HEK293T (cell line): ENCODE data around the gene FBXO8.
A peak's percentile ranks its signal among the peaks of the same experiment; 100 is the strongest.

ENCODE experiments used
- CTCF ChIA-PET: fragments of 350-600 bp; formaldehyde crosslinking; extraction: SDS; loops from one replicate; lab custom pipeline; 2021; ENCODE audit warnings: antibody characterized with exemption, inconsistent platforms; lab: Yijun Ruan, JAX
- POLR2A ChIA-PET: fragments of 350-600 bp; formaldehyde crosslinking; extraction: SDS; loops from one replicate; lab custom pipeline; 2020; ENCODE audit warnings: antibody characterized with exemption, inconsistent platforms; lab: Yijun Ruan, JAX
- DNase-seq: peaks from one replicate; pipeline ENCODE4 v3.0.0; 2012; ENCODE audit warnings: mixed read lengths; ENCODE audit errors: extremely low spot score
- ARNT ChIP-seq: fragments of 450-650 bp; IDR thresholded peaks from 2 replicates; pipeline ENCODE4 v1.6.1; 2017; ENCODE audit warnings: mild to moderate bottlenecking
- BHLHE40 ChIP-seq: fragments of 450-650 bp; IDR thresholded peaks from 2 replicates; pipeline ENCODE4 v1.6.1; 2016; ENCODE audit warnings: mild to moderate bottlenecking, moderate library complexity, borderline replicate concordance
- CTBP1 ChIP-seq: fragments of 450-650 bp; IDR thresholded peaks from 2 replicates; pipeline ENCODE4 v1.6.1; 2016; ENCODE audit warnings: borderline replicate concordance
- ELF4 ChIP-seq: fragments of 450-650 bp; IDR thresholded peaks from 2 replicates; pipeline ENCODE4 v1.6.1; 2017; ENCODE audit warnings: antibody characterized with exemption
- FOXA1 ChIP-seq: fragments of 450-650 bp; IDR thresholded peaks from 2 replicates; pipeline ENCODE4 v1.6.1; 2016; ENCODE audit warnings: mild to moderate bottlenecking
- FOXK2 ChIP-seq: fragments of 450-650 bp; IDR thresholded peaks from 2 replicates; pipeline ENCODE4 v1.6.1; 2016; ENCODE audit warnings: mild to moderate bottlenecking
- FOXM1 ChIP-seq: fragments of 450-650 bp; IDR thresholded peaks from 2 replicates; pipeline ENCODE4 v1.6.1; 2017; ENCODE audit warnings: mild to moderate bottlenecking, borderline replicate concordance
- HDGF ChIP-seq: fragments of 450-650 bp; IDR thresholded peaks from 2 replicates; pipeline ENCODE4 v1.6.1; 2017; ENCODE audit warnings: antibody characterized with exemption, borderline replicate concordance
- L3MBTL2 ChIP-seq: fragments of 450-650 bp; conservative IDR thresholded peaks from 2 replicates; pipeline ENCODE4 v1.6.1; 2016; ENCODE audit warnings: mild to moderate bottlenecking
- LEF1 ChIP-seq: fragments of 450-650 bp; IDR thresholded peaks from 2 replicates; pipeline ENCODE4 v1.6.1; 2017; ENCODE audit warnings: mild to moderate bottlenecking, borderline replicate concordance
- NFRKB ChIP-seq: fragments of 450-650 bp; IDR thresholded peaks from 2 replicates; pipeline ENCODE4 v1.6.1; 2016; ENCODE audit warnings: mild to moderate bottlenecking, moderate library complexity
- PKNOX1 ChIP-seq: fragments of 450-650 bp; IDR thresholded peaks from 2 replicates; pipeline ENCODE4 v1.6.1; 2016
- SP1 ChIP-seq: fragments of 450-650 bp; IDR thresholded peaks from 2 replicates; pipeline ENCODE4 v1.6.1; 2017
- SUZ12 ChIP-seq: fragments of 450-650 bp; IDR thresholded peaks from 2 replicates; pipeline ENCODE4 v1.6.1; 2016; ENCODE audit warnings: mild to moderate bottlenecking
- TARDBP ChIP-seq: fragments of 450-650 bp; IDR thresholded peaks from 2 replicates; pipeline ENCODE4 v1.6.1; 2016
- ZNF384 ChIP-seq: fragments of 450-650 bp; IDR thresholded peaks from 2 replicates; pipeline ENCODE4 v1.6.1; 2016

FBXO8 gene

GRCh38 chr4:174204164-174204831 lies 79.2 kb downstream of the FBXO8 start:
- DNase-seq = no peak
- CTCF ChIA-PET = interaction anchor here (0.6 to 1.2 kb wide), 2 partner anchors 10 to 76 kb away, joined by 3 to 4 read pairs; no protein-coding TSS in a partner anchor
- POLR2A ChIA-PET = interaction anchor here (1.9 kb wide), 1 partner anchor 13 kb away, joined by 14 read pairs; no protein-coding TSS in a partner anchor
- TF ChIP-seq FOXK2 (no peak), ZNF384 (no peak), NFRKB (no peak), TARDBP (no peak), FOXA1 (no peak), FOXM1 (no peak), L3MBTL2 (no peak), BHLHE40 (no peak), LEF1 (no peak)

GRCh38 chr4:174201871-174202270 lies 81.6 kb downstream of the FBXO8 start:
- ChIA-PET POLR2A (interaction anchor here (0.8 kb wide), 1 partner anchor 82 kb away, joined by 3 read pairs; the partner anchor contains the start of genes CEP44 and FBXO8), CTCF (no interaction called here)
- DNase-seq = no peak
- TF ChIP-seq ZNF384 (no peak), TARDBP (no peak), SUZ12 (no peak), HDGF (no peak), FOXA1 (no peak), PKNOX1 (no peak), L3MBTL2 (no peak), BHLHE40 (no peak), ELF4 (no peak)

- no peak for DNase-seq
- TF ChIP-seq ELF4 = no peak
- TF ChIP-seq LEF1 = no peak
- no peak for TF ChIP-seq CTBP1
- no peak for TF ChIP-seq TARDBP
- TF ChIP-seq FOXA1 = no peak
- no peak for TF ChIP-seq ARNT
- no peak for TF ChIP-seq ZNF384
- TF ChIP-seq L3MBTL2 = no peak
- no peak for TF ChIP-seq FOXK2
- no peak for TF ChIP-seq BHLHE40
- TF ChIP-seq SUZ12 = no peak
- no peak for TF ChIP-seq FOXM1
- TF ChIP-seq HDGF = no peak
- TF ChIP-seq PKNOX1 = no peak
- no peak for TF ChIP-seq SP1
- TF ChIP-seq NFRKB = no peak
- ChIA-PET CTCF (interaction anchor here (0.6 kb wide), 1 partner anchor 651 kb away, joined by 3 read pairs; no protein-coding TSS in a partner anchor), POLR2A (interaction anchor here (1.1 to 2.3 kb wide), 2 partner anchors 18 to 46 kb away, joined by 4 to 7 read pairs; no protein-coding TSS in a partner anchor)
These were observed 83.7 kb downstream of the FBXO8 start for GRCh38 chr4:174199735-174200134.

- ChIA-PET POLR2A (interaction anchor here (1.1 to 2.3 kb wide), 2 partner anchors 19 to 45 kb away, joined by 4 to 7 read pairs; no protein-coding TSS in a partner anchor), CTCF (no interaction called here)
- DNase-seq = peak; percentile 28
- TF ChIP-seq BHLHE40 (no peak), LEF1 (no peak), TARDBP (no peak), L3MBTL2 (no peak), CTBP1 (no peak), PKNOX1 (no peak), FOXK2 (no peak), NFRKB (no peak), ZNF384 (no peak), HDGF (no peak), SP1 (no peak), SUZ12 (no peak)
These were observed 84.6 kb downstream of the FBXO8 start for GRCh38 chr4:174198828-174199227.

GRCh38 chr4:174198396-174198795 lies 85.1 kb downstream of the FBXO8 start:
- TF ChIP-seq SP1 (no peak), ARNT (no peak), TARDBP (no peak), FOXM1 (no peak), LEF1 (no peak), ZNF384 (no peak), FOXA1 (no peak), SUZ12 (no peak), ELF4 (no peak), L3MBTL2 (no peak), FOXK2 (no peak), BHLHE40 (no peak), PKNOX1 (no peak), HDGF (no peak), NFRKB (no peak), CTBP1 (no peak)
- ChIA-PET POLR2A (interaction anchor here (1.6 to 2.3 kb wide), 2 partner anchors 19 kb away, joined by 4 to 7 read pairs; no protein-coding TSS in a partner anchor), CTCF (interaction anchor here (0.7 kb wide), 1 partner anchor 9 kb away, joined by 3 read pairs; no protein-coding TSS in a partner anchor)
- DNase-seq = no peak
